Stimulated activated naive CD4-positive, alpha-beta T cell treated with Interleukin-2 at 50 U/mL for 16 hours (primary cell): ENCODE measurements around the gene ESYT3.
"Not testable (repeated sequence)": the region's sequence is repeated elsewhere in the genome, so short reads cannot be mapped to it uniquely, and the experiment has no call there.

ENCODE experiments used
- DNase-seq: peaks from one replicate; lab custom pipeline; 2025; lab: John Stamatoyannopoulos, UW

ESYT3 gene

GRCh38 chr3:138460536-138461205, 26.3 kb downstream of the ESYT3 start:
- DNase-seq: no peak

- no peak for DNase-seq
Observed at GRCh38 chr3:138461246-138461645, 26.8 kb downstream of the ESYT3 start.

- DNase-seq: no peak
Observed at GRCh38 chr3:138461896-138462295, 27.5 kb downstream of the ESYT3 start.

GRCh38 chr3:138463724-138464490, 29.5 kb downstream of the ESYT3 start:
- no peak for DNase-seq

GRCh38 chr3:138464491-138464860, 30.1 kb downstream of the ESYT3 start:
- DNase-seq: no peak

- no peak for DNase-seq
Observed at GRCh38 chr3:138465451-138465850, 31.0 kb downstream of the ESYT3 start.

- DNase-seq: no peak
Observed at GRCh38 chr3:138465925-138466324, 31.5 kb downstream of the ESYT3 start.

GRCh38 chr3:138467931-138468330, 33.5 kb downstream of the ESYT3 start:
- no peak for DNase-seq

GRCh38 chr3:138468451-138468850, 34.0 kb downstream of the ESYT3 start:
- no peak for DNase-seq

GRCh38 chr3:138468886-138469285, 34.5 kb downstream of the ESYT3 start:
- no peak for DNase-seq

GRCh38 chr3:138469874-138470273, 35.5 kb downstream of the ESYT3 start:
- no peak for DNase-seq

- no peak for DNase-seq
Observed at GRCh38 chr3:138470687-138471086, 36.3 kb downstream of the ESYT3 start.

- DNase-seq: no peak
Observed at GRCh38 chr3:138471481-138471880, 37.1 kb downstream of the ESYT3 start.

GRCh38 chr3:138472141-138472825, 37.9 kb downstream of the ESYT3 start:
- DNase-seq: no peak

- DNase-seq: no peak
Observed at GRCh38 chr3:138473391-138473790, 39.0 kb downstream of the ESYT3 start.

- DNase-seq: no peak
Observed at GRCh38 chr3:138474163-138474562, 39.7 kb downstream of the ESYT3 start.

GRCh38 chr3:138476526-138476925, 42.1 kb downstream of the ESYT3 start:
- DNase-seq: no peak

- no peak for DNase-seq
Observed at GRCh38 chr3:138477120-138477519, 42.7 kb downstream of the ESYT3 start.

GRCh38 chr3:138477801-138478200, 43.4 kb downstream of the ESYT3 start:
- no peak for DNase-seq

- DNase-seq: no peak
Observed at GRCh38 chr3:138479438-138479863, 45.0 kb downstream of the ESYT3 start.

GRCh38 chr3:138484672-138485071, 50.3 kb downstream of the ESYT3 start:
- not testable (repeated sequence) for DNase-seq

GRCh38 chr3:138486580-138486979, 52.2 kb downstream of the ESYT3 start:
- DNase-seq: not testable (repeated sequence)

GRCh38 chr3:138491971-138492370, 57.6 kb downstream of the ESYT3 start:
- no peak for DNase-seq
